ENCODE measurements around the gene TRAPPC1.

The TRAPPC1 gene

DNA sequence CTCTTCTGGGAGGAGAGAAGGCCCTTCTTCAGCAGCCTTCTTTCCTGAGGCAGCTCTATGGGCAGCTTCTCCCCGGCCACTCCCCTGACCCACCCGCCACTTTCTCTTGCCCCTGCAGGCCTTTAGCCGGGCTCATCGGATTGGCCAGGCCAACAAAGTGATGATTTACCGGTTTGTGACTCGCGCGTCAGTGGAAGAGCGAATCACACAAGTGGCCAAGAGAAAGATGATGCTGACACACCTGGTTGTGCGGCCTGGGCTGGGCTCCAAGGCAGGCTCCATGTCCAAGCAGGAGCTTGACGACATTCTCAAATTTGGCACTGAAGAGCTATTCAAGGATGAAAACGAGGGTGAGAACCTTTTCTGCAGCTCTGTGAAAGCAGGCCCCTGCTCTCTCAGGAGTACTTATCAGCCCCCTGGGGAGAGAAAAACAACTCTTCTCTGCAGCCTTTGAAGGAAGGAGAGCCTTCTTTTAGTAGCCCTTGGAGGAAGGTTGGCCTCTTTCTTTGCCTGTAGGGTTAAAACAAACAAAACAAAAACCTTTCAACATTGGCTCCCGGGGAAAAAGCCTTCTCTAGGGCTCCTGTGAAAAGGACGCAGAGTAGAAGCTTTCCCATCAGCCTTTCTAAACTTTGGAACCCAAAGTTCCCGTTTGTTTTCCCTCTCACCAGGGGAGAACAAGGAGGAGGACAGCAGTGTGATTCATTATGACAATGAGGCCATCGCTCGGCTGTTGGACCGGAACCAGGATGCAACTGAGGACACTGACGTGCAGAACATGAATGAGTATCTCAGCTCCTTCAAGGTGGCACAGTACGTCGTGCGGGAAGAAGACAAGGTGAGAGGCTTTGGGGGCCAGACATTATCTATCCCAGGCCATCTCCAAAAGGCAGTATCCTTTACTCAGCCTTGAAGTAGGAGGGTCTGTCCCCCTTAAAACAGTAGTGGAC, 28.3 kb downstream of the TRAPPC1 start:
- TF ChIP-seq, protein P1, sequence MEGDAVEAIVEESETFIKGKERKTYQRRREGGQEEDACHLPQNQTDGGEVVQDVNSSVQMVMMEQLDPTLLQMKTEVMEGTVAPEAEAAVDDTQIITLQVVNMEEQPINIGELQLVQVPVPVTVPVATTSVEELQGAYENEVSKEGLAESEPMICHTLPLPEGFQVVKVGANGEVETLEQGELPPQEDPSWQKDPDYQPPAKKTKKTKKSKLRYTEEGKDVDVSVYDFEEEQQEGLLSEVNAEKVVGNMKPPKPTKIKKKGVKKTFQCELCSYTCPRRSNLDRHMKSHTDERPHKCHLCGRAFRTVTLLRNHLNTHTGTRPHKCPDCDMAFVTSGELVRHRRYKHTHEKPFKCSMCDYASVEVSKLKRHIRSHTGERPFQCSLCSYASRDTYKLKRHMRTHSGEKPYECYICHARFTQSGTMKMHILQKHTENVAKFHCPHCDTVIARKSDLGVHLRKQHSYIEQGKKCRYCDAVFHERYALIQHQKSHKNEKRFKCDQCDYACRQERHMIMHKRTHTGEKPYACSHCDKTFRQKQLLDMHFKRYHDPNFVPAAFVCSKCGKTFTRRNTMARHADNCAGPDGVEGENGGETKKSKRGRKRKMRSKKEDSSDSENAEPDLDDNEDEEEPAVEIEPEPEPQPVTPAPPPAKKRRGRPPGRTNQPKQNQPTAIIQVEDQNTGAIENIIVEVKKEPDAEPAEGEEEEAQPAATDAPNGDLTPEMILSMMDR (conservative IDR thresholded peaks at IDR 0.05; ENCODE audit: low read depth, low read length), result no peak
- no peak overlapping the region for H3K4me3 ChIP-seq (ENCODE audit: low read length)
- no peak for DNase-seq (ENCODE audit: low read depth)

- TF ChIP-seq, protein P1 (conservative IDR thresholded peaks at IDR 0.05; ENCODE audit: low read depth, low read length), result peak; percentile 53
- DNase-seq (ENCODE audit: low read depth), result no peak
Measured at GRCh38 chr17:7897773-7898172, 34.0 kb downstream of the TRAPPC1 start.

GRCh38 chr17:7897090-7897489, 34.7 kb downstream of the TRAPPC1 start:
- H3K4me3 ChIP-seq (ENCODE audit: low read length), result no peak overlapping the region
- TF ChIP-seq, protein P1 (conservative IDR thresholded peaks at IDR 0.05; ENCODE audit: low read depth, low read length), result no peak
- DNase-seq (ENCODE audit: low read depth), result no peak

More at GRCh38 chr17:7897773-7898172, 34.0 kb downstream of the TRAPPC1 start:
- no peak overlapping the region for H3K4me3 ChIP-seq (ENCODE audit: low read length)

- no peak overlapping the region for H3K4me3 ChIP-seq (ENCODE audit: low read length)
- no peak for DNase-seq (ENCODE audit: low read depth)
- TF ChIP-seq, protein P1 (conservative IDR thresholded peaks at IDR 0.05; ENCODE audit: low read depth, low read length), result no peak
Measured at GRCh38 chr17:7894866-7895265, 36.9 kb downstream of the TRAPPC1 start.

- DNase-seq (ENCODE audit: low read depth), result no peak
- TF ChIP-seq, protein P1 (conservative IDR thresholded peaks at IDR 0.05; ENCODE audit: low read depth, low read length), result no peak
- no peak overlapping the region for H3K4me3 ChIP-seq (ENCODE audit: low read length)
Measured at GRCh38 chr17:7894226-7894625, 37.5 kb downstream of the TRAPPC1 start.

DNA sequence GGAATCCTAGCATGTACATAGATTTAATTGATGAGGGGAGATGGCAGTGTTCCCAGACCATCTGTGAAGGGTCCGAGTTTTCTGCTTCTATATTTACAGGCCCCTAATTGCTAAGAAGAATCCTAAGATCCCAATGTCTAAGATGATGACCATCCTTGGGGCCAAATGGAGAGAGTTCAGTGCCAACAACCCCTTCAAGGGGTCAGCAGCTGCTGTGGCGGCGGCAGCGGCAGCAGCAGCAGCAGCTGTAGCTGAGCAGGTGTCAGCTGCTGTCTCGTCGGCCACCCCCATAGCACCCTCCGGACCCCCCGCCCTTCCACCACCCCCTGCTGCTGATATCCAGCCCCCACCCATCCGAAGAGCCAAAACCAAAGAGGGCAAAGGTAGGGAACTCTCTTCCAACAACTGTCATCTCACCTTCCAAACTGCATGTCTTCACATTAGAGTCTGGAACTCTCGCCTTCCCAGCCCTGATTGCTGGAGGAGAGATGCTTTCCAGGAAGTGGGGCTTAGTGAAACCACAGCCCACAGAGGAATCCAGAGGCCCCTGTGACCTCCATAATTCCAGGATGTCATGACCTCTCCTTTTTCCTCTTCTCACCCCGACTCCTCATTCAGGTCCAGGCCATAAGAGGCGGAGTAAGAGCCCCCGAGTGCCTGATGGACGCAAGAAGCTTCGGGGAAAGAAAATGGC, 38.4 kb downstream of the TRAPPC1 start:
- no peak for DNase-seq (ENCODE audit: low read depth)
- TF ChIP-seq, protein P1 (conservative IDR thresholded peaks at IDR 0.05; ENCODE audit: low read depth, low read length), result no peak
- no peak overlapping the region for H3K4me3 ChIP-seq (ENCODE audit: low read length)

All from retinal pigment epithelial cell (primary cell).